GM23338 (cell line): Measurements from ENCODE around the gene SNRNP35. TPM values are rescaled to one million over a fixed set of nuclear protein-coding genes. Genes with fewer than 3 reads are reported as not detected.

Experiments used
- ATAC-seq: fragments of 200-7000 bp; cut with Tn5 transposase; 3 replicates; pipeline ENCODE4 v1.9.1; 2020
- DNase-seq: peaks from one replicate; pipeline ENCODE4 v3.0.0-alpha.2; 2015; ENCODE audit warnings: low spot score
- H2AFZ ChIP-seq: fragments of 200-600 bp; sonication (generic); 2 replicates; pipeline ENCODE4 v1.8.0; 2016; ENCODE audit warnings: antibody characterized with exemption, mild to moderate bottlenecking, moderate library complexity
- H3F3A ChIP-seq: fragments of 200-600 bp; sonication (generic); replicated peaks from 2 replicates; pipeline ENCODE4 v1.8.0; 2017; ENCODE audit warnings: antibody characterized with exemption, mixed run types, low read depth
- H3K27ac ChIP-seq: fragments of 200-600 bp; sonication (generic); 2 replicates; pipeline ENCODE4 v1.6.1; 2016; ENCODE audit warnings: low read depth
- H3K27me3 ChIP-seq: fragments of 200-600 bp; sonication (generic); 2 replicates; pipeline ENCODE4 v1.8.0; 2016; ENCODE audit warnings: mild to moderate bottlenecking, mixed run types, moderate library complexity; ENCODE audit not compliant: insufficient read depth
- H3K36me3 ChIP-seq: fragments of 200-600 bp; sonication (generic); 2 replicates; pipeline ENCODE4 v1.8.0; 2016; ENCODE audit warnings: mild to moderate bottlenecking; ENCODE audit not compliant: insufficient read depth
- H3K4me1 ChIP-seq: fragments of 200-600 bp; sonication (generic); 2 replicates; pipeline ENCODE4 v1.8.0; 2016; ENCODE audit warnings: mild to moderate bottlenecking, moderate library complexity; ENCODE audit not compliant: insufficient read depth
- H3K4me2 ChIP-seq: fragments of 200-600 bp; sonication (generic); 2 replicates; pipeline ENCODE4 v1.7.1; 2017; ENCODE audit warnings: mixed run types
- H3K4me3 ChIP-seq: fragments of 200-600 bp; sonication (generic); 2 replicates; pipeline ENCODE4 v1.6.1; 2016; ENCODE audit warnings: mixed run types
- H3K79me2 ChIP-seq: fragments of 200-600 bp; sonication (generic); replicated peaks from 2 replicates; pipeline ENCODE4 v1.8.0; 2017; ENCODE audit warnings: mild to moderate bottlenecking; ENCODE audit not compliant: insufficient read depth
- H3K9me2 ChIP-seq: fragments of 200-600 bp; sonication (generic); 2 replicates; pipeline ENCODE4 v1.8.0; 2017; ENCODE audit not compliant: insufficient read depth
- H4K20me1 ChIP-seq: fragments of 200-600 bp; sonication (generic); replicated peaks from 2 replicates; pipeline ENCODE4 v1.8.0; 2017; ENCODE audit warnings: mild to moderate bottlenecking; ENCODE audit not compliant: insufficient read depth
- H3K27ac Mint-ChIP-seq: 2 replicates; pipeline ENCODE4 v1.8.0; 2020; ENCODE audit warnings: inconsistent platforms, mild to moderate bottlenecking, moderate library complexity, mixed read lengths
- H3K27me3 Mint-ChIP-seq: 3 replicates; pipeline ENCODE4 v1.8.0; 2022; ENCODE audit warnings: low read depth, mild to moderate bottlenecking, moderate library complexity, mixed read lengths, inconsistent platforms; ENCODE audit not compliant: insufficient read depth, poor library complexity
- H3K36me3 Mint-ChIP-seq: 3 replicates; pipeline ENCODE4 v1.8.0; 2021; ENCODE audit warnings: low read depth, mild to moderate bottlenecking, inconsistent platforms, moderate library complexity, mixed read lengths
- H3K4me1 Mint-ChIP-seq: 3 replicates; pipeline ENCODE4 v1.8.0; 2020; ENCODE audit warnings: mild to moderate bottlenecking, inconsistent platforms, mixed read lengths
- H3K4me3 Mint-ChIP-seq: 3 replicates; pipeline ENCODE4 v1.8.0; 2021; ENCODE audit warnings: moderate library complexity, mild to moderate bottlenecking, inconsistent platforms, mixed read lengths
- H3K9me3 Mint-ChIP-seq: 3 replicates; pipeline ENCODE4 v1.8.0; 2020; ENCODE audit warnings: moderate library complexity, mild to moderate bottlenecking, inconsistent platforms, mixed read lengths
- CREB1 ChIP-seq: fragments of 250-450 bp; sonication (Bioruptor Pico); IDR thresholded peaks from 2 replicates; pipeline ENCODE4 v1.5.0; 2020; ENCODE audit warnings: low read depth, mild to moderate bottlenecking, moderate library complexity
- CTCF ChIP-seq, 2 experiments: fragments of 200-600 bp in 1 of 2; sonication (generic) in 1 of 2; conservative IDR thresholded peaks; 2 replicates each; pipeline versions ENCODE4 v1.5.1 to v1.6.1; 2016 to 2017; ENCODE audit warnings: antibody characterized with exemption in 2 of 2, low read depth in 2 of 2, mild to moderate bottlenecking in 2 of 2, moderate library complexity in 1 of 2
- ETS1 ChIP-seq: IDR thresholded peaks from 2 replicates; pipeline ENCODE4 v1.6.1; 2016; ENCODE audit warnings: antibody characterized with exemption
- EZH2 ChIP-seq: fragments of 200-600 bp; sonication (generic); IDR thresholded peaks from one replicate; pipeline ENCODE4 v1.8.0; 2017; ENCODE audit warnings: antibody characterized with exemption, mild to moderate bottlenecking, low read depth; ENCODE audit not compliant: unreplicated experiment
- EZH2phosphoT487 ChIP-seq: fragments of 200-600 bp; sonication (generic); IDR thresholded peaks from one replicate; pipeline ENCODE4 v1.8.1; 2018; ENCODE audit warnings: antibody characterized with exemption; ENCODE audit not compliant: unreplicated experiment
- JUNB ChIP-seq: IDR thresholded peaks from one replicate; pipeline ENCODE4 v1.6.1; 2016; ENCODE audit warnings: antibody characterized with exemption; ENCODE audit not compliant: unreplicated experiment
- NANOG ChIP-seq: IDR thresholded peaks from 2 replicates; pipeline ENCODE4 v1.6.1; 2016; ENCODE audit warnings: antibody characterized with exemption, borderline replicate concordance
- POLR2AphosphoS5 ChIP-seq: IDR thresholded peaks from 2 replicates; pipeline ENCODE4 v1.6.1; 2016; ENCODE audit warnings: antibody characterized with exemption, low read depth
- REST ChIP-seq: IDR thresholded peaks from one replicate; pipeline ENCODE4 v1.6.1; 2018; ENCODE audit warnings: antibody characterized with exemption; ENCODE audit not compliant: unreplicated experiment
- STAT1 ChIP-seq: IDR thresholded peaks from one replicate; pipeline ENCODE4 v1.6.1; 2016; ENCODE audit warnings: antibody characterized with exemption; ENCODE audit not compliant: unreplicated experiment
- ZNF114 ChIP-seq: fragments of 250-450 bp; sonication (Bioruptor Pico); IDR thresholded peaks from 2 replicates; pipeline ENCODE4 v1.5.0; 2020; ENCODE audit warnings: mild to moderate bottlenecking, moderate library complexity
- ZNF331 ChIP-seq: fragments of 250-450 bp; sonication (Bioruptor Pico); IDR thresholded peaks from 2 replicates; pipeline ENCODE4 v1.5.0; 2020; ENCODE audit warnings: low read depth, mild to moderate bottlenecking, moderate library complexity
- polyA plus RNA-seq: library from polyadenylated mRNA; unstranded; fragments of >200 nt; fragmentation: Nextera tagmentation; extraction: Ambion mirVana; gene quantifications from 2 replicates; pipeline ENCODE4 v1.2.1, GENCODE V29; 2016
- total RNA-seq: library from RNA; depleted of rRNA; stranded (reverse); fragments of >200 nt; shearing (Covaris generic); gene quantifications from 2 replicates; pipeline ENCODE4 v1.2.3, GENCODE V29; 2014
- TF ChIP-seq, protein P1 (sequence below): fragments of 250-450 bp; sonication (Bioruptor Pico); IDR thresholded peaks from 2 replicates; pipeline ENCODE4 v1.5.0; 2020; ENCODE audit warnings: mild to moderate bottlenecking, moderate library complexity

Gene SNRNP35
- total and polyA plus RNA-seq, 2 experiments from 2014 or later = 8.4 to 38.4 TPM

DNA sequence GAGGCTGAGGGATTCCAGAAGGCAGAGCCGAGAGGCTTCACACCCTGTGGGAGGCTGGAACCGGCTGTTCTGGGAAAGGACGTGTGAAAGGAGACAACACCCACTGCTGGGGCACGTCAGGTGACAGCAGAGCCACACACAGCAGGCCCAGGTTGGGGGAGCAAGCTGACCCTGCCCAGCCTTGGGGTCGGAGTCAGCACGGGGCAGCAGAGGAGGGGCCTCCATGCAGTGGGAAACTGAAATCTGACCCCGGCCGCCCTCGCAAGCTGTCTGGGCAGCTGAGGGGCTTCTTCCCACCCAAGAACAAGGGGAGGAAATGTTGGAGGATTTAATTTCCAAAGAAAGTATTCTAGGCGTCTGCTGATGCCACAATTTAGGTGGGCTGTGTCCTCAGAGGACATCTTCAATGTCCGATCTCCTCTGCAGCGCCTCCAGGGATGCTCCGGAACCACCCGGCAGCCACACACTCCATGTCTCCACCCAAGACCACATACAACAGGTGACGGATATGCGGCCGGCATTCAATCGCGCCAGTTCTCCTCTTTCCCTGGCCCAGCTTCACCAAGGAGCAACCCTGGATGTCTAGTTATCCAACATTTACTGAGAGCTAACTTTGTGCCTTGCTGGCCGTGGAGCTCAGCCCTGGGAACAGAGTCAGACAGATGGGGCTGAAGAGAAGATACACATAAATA lies 30.7 kb downstream of the SNRNP35 start:
- no peak for TF ChIP-seq ZNF331
- no peak for TF ChIP-seq NANOG
- no peak for TF ChIP-seq EZH2phosphoT487
- TF ChIP-seq JUNB = no peak
- TF ChIP-seq STAT1 = no peak
- no peak for TF ChIP-seq REST
- TF ChIP-seq ETS1 = no peak
- TF ChIP-seq, protein P1, sequence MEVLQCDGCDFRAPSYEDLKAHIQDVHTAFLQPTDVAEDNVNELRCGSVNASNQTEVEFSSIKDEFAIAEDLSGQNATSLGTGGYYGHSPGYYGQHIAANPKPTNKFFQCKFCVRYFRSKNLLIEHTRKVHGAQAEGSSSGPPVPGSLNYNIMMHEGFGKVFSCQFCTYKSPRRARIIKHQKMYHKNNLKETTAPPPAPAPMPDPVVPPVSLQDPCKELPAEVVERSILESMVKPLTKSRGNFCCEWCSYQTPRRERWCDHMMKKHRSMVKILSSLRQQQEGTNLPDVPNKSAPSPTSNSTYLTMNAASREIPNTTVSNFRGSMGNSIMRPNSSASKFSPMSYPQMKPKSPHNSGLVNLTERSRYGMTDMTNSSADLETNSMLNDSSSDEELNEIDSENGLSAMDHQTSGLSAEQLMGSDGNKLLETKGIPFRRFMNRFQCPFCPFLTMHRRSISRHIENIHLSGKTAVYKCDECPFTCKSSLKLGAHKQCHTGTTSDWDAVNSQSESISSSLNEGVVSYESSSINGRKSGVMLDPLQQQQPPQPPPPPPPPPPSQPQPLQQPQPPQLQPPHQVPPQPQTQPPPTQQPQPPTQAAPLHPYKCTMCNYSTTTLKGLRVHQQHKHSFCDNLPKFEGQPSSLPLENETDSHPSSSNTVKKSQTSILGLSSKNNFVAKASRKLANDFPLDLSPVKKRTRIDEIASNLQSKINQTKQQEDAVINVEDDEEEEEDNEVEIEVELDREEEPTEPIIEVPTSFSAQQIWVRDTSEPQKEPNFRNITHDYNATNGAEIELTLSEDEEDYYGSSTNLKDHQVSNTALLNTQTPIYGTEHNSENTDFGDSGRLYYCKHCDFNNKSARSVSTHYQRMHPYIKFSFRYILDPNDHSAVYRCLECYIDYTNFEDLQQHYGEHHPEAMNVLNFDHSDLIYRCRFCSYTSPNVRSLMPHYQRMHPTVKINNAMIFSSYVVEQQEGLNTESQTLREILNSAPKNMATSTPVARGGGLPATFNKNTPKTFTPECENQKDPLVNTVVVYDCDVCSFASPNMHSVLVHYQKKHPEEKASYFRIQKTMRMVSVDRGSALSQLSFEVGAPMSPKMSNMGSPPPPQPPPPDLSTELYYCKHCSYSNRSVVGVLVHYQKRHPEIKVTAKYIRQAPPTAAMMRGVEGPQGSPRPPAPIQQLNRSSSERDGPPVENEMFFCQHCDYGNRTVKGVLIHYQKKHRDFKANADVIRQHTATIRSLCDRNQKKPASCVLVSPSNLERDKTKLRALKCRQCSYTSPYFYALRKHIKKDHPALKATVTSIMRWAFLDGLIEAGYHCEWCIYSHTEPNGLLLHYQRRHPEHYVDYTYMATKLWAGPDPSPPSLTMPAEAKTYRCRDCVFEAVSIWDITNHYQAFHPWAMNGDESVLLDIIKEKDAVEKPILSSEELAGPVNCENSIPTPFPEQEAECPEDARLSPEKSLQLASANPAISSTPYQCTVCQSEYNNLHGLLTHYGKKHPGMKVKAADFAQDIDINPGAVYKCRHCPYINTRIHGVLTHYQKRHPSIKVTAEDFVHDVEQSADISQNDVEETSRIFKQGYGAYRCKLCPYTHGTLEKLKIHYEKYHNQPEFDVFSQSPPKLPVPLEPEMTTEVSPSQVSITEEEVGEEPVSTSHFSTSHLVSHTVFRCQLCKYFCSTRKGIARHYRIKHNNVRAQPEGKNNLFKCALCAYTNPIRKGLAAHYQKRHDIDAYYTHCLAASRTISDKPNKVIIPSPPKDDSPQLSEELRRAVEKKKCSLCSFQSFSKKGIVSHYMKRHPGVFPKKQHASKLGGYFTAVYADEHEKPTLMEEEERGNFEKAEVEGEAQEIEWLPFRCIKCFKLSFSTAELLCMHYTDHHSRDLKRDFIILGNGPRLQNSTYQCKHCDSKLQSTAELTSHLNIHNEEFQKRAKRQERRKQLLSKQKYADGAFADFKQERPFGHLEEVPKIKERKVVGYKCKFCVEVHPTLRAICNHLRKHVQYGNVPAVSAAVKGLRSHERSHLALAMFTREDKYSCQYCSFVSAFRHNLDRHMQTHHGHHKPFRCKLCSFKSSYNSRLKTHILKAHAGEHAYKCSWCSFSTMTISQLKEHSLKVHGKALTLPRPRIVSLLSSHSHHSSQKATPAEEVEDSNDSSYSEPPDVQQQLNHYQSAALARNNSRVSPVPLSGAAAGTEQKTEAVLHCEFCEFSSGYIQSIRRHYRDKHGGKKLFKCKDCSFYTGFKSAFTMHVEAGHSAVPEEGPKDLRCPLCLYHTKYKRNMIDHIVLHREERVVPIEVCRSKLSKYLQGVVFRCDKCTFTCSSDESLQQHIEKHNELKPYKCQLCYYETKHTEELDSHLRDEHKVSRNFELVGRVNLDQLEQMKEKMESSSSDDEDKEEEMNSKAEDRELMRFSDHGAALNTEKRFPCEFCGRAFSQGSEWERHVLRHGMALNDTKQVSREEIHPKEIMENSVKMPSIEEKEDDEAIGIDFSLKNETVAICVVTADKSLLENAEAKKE (CRISPR knock-in tag) = no peak
- TF ChIP-seq CREB1 (CRISPR knock-in tag) = no peak
- no peak for TF ChIP-seq POLR2AphosphoS5
- no peak for TF ChIP-seq ZNF114 (CRISPR knock-in tag)
- TF ChIP-seq EZH2 = no peak
- TF ChIP-seq CTCF (conservative IDR thresholded peaks at IDR 0.05; ENCODE audit: low read depth in 2 of 2) = no peak
- Histone ChIP-seq H3K4me3 (no peak overlapping the region), H3K4me1 (no peaks in the 10 kb centered on the region), H3K9me2 (no peaks in the 10 kb centered on the region), H3K27me3 (no peaks in the 10 kb centered on the region), H3K36me3 (no peaks in the 10 kb centered on the region), H3K27ac (no peak overlapping the region), H2AFZ (no peak overlapping the region), H4K20me1 (no peaks in the 10 kb centered on the region), H3K4me2 (no peak overlapping the region), H3F3A (no peaks in the 10 kb centered on the region), H3K79me2 (no peaks in the 10 kb centered on the region)
- H3K4me1 Mint-ChIP-seq = peaks cover 12% of the 10 kb centered on the region
- H3K27me3 Mint-ChIP-seq = peaks cover 13% of the 10 kb centered on the region
- H3K4me3 Mint-ChIP-seq = no peak overlapping the region
- no peaks in the 10 kb centered on the region for H3K9me3 Mint-ChIP-seq
- peak; percentile 27 for DNase-seq
- H3K36me3 Mint-ChIP-seq = no peaks in the 10 kb centered on the region; the same call in 2 of the 3 replicates
- ATAC-seq = peak; percentile 78
- no peak overlapping the region for H3K27ac Mint-ChIP-seq
